ENCODE measurements around the gene PRKG1. TPM values are rescaled to one million over a fixed set of nuclear protein-coding genes. Genes with fewer than 3 reads are reported as not detected.

The PRKG1 gene
- total and polyA plus RNA-seq, 2 of the 8 experiments (the other 6 are each of a cell fraction or from before 2014, with no cell fraction given) = 4.2 to 15.2 TPM

GRCh38 chr10:51340366-51340765 lies 266.1 kb downstream of the PRKG1 start:
- no peak for FAIRE-seq
- Histone ChIP-seq H3K4me1 (replicated peaks in 1 of 4; ENCODE audit: control insufficient read depth in 3 of 4, insufficient read depth in 4 of 4, low read length in 3 of 4) (peaks cover 0 to 3% (median 0%) of the 10 kb centered on the region in 4 experiments; a peak in 1 of 7 replicates), H3K23ac (ENCODE audit: insufficient read length) (no peak overlapping the region)
- TF ChIP-seq ZNF274 (IDR thresholded peaks at IDR 0.05; ENCODE audit: borderline replicate concordance, extremely low read depth, low read length) = no peak
- no peak for TF ChIP-seq TAF1 (IDR thresholded peaks at IDR 0.05; ENCODE audit: low read depth, low read length)
- no peak for TF ChIP-seq KDM1A (IDR thresholded peaks at IDR 0.05; ENCODE audit: borderline replicate concordance, low read length)
- TF ChIP-seq CHD1 (IDR thresholded peaks at IDR 0.05; ENCODE audit: low read depth, low read length) = no peak
- TF ChIP-seq EP300 (IDR thresholded peaks at IDR 0.05; ENCODE audit: borderline replicate concordance in 1 of 2, low read depth in 2 of 2, low read length in 2 of 2) = no peak
- TF ChIP-seq EGR1 (IDR thresholded peaks at IDR 0.05; ENCODE audit: borderline replicate concordance, low read depth, low read length) = no peak
- TF ChIP-seq YY1 (IDR thresholded peaks at IDR 0.05; ENCODE audit: low read depth, low read length) = no peak
- no peak for TF ChIP-seq SIX5 (IDR thresholded peaks at IDR 0.05; ENCODE audit: low read depth, low read length)
- no peak for TF ChIP-seq GABPA (IDR thresholded peaks at IDR 0.05; ENCODE audit: borderline replicate concordance, insufficient read depth, low read length)
- no peak for TF ChIP-seq GTF2F1 (IDR thresholded peaks at IDR 0.05; ENCODE audit: borderline replicate concordance, low read depth, low read length)
- no peak for TF ChIP-seq SIRT6 (IDR thresholded peaks at IDR 0.05; ENCODE audit: low read length)
- no peak for TF ChIP-seq CEBPB (IDR thresholded peaks at IDR 0.05; ENCODE audit: low read depth, low read length)

More at GRCh38 chr10:51340366-51340765, 266.1 kb downstream of the PRKG1 start:
- no peak overlapping the region for H3K9ac ChIP-seq (replicated peaks in 1 of 4; ENCODE audit: extremely low read depth in 1 of 4, low read depth in 3 of 4, low read length in 3 of 4)
- H4K20me1 ChIP-seq (replicated peaks in 1 of 2; ENCODE audit: control insufficient read depth in 1 of 2, insufficient read depth in 2 of 2, low read length in 2 of 2) = no peaks in the 10 kb centered on the region
- no peak overlapping the region for H3K18ac ChIP-seq (ENCODE audit: extremely low read depth, low read length)
- H3K4ac ChIP-seq (replicated peaks; ENCODE audit: insufficient read length, low read depth, low read length) = no peak overlapping the region
- peaks cover 0 to 1% (median 0%) of the 10 kb centered on the region in 4 experiments; a peak in 1 of 7 replicates for H3K27me3 ChIP-seq (replicated peaks in 1 of 4; ENCODE audit: control insufficient read depth in 3 of 4, extremely low read depth in 1 of 4, insufficient read depth in 3 of 4, low read length in 3 of 4)
- ChIA-PET CTCF (ENCODE audit: partially characterized antibody) (interaction anchor here (1.3 kb wide), 1 partner anchor 9 kb away, joined by 3 read pairs; no protein-coding TSS in a partner anchor), POLR2A (ENCODE audit: partially characterized antibody) (no interaction called here)
- no peak overlapping the region for H2BK5ac ChIP-seq (ENCODE audit: low read depth, low read length)
- no peak overlapping the region for H3K56ac ChIP-seq (replicated peaks; ENCODE audit: insufficient read length, low read depth, low read length)
- no peak for DNase-seq (ENCODE audit: low read depth in 1 of 2, low spot score in 2 of 2)
- H3K79me1 ChIP-seq (ENCODE audit: low read depth, low read length) = no peaks in the 10 kb centered on the region
- no peak overlapping the region for H2AFZ ChIP-seq (ENCODE audit: low read length)
- no peak overlapping the region for H4K5ac ChIP-seq (ENCODE audit: insufficient read length, low read depth, low read length)
- no peaks in the 10 kb centered on the region for H3K23me2 ChIP-seq (ENCODE audit: low read depth, low read length)
- no peaks in the 10 kb centered on the region for H3K79me2 ChIP-seq (ENCODE audit: control insufficient read depth in 1 of 2, insufficient read depth in 2 of 2, low read length in 2 of 2)
- H3K4me3 ChIP-seq (ENCODE audit: extremely low read depth in 1 of 4, insufficient read depth in 2 of 4, low read depth in 3 of 4, low read length in 4 of 4) = no peak overlapping the region
- H2AK5ac ChIP-seq (ENCODE audit: low read depth, low read length) = no peak overlapping the region
- H3K4me2 ChIP-seq (ENCODE audit: insufficient read depth in 1 of 2, low read depth in 2 of 2, low read length in 2 of 2) = no peak overlapping the region
- no peak overlapping the region for H3K27ac ChIP-seq (ENCODE audit: low read depth, low read length)
- no peaks in the 10 kb centered on the region for H3K36me3 ChIP-seq (ENCODE audit: control insufficient read depth in 2 of 4, insufficient read depth in 4 of 4, low read length in 3 of 4)
- no peak overlapping the region for H2BK120ac ChIP-seq (replicated peaks; ENCODE audit: low read depth, low read length)
- no peak overlapping the region for H2BK12ac ChIP-seq (ENCODE audit: low read depth, low read length)
- no peak overlapping the region for H2BK15ac ChIP-seq (ENCODE audit: low read length)
- no peak overlapping the region for H3K14ac ChIP-seq (ENCODE audit: insufficient read length)
- H2BK20ac ChIP-seq (ENCODE audit: low read length) = no peak overlapping the region
- no peaks in the 10 kb centered on the region; a peak in 1 of 4 replicates for H3K9me3 ChIP-seq (ENCODE audit: insufficient read depth in 2 of 2, low read depth in 1 of 2, low read length in 1 of 2)
- 71% methylated on average over 1 of the region's 1 CpG; no CpG with 5 or more reads in 1 of the 2 experiments for WGBS, 2 experiments (ENCODE audit: extremely low coverage in 1 of 2, insufficient coverage in 1 of 2, insufficient read length in 1 of 2, insufficient replicate concordance in 2 of 2, low coverage in 1 of 2, low lambda C conversion rate in 2 of 2, missing lambda C conversion rate in 1 of 2)
- H4K91ac ChIP-seq (replicated peaks; ENCODE audit: insufficient read length, low read length) = no peak overlapping the region
- no peak overlapping the region for H4K8ac ChIP-seq (ENCODE audit: extremely low read depth, insufficient read depth, low read length)

All from H1 (cell line).